ENCODE measurements around the gene SLC8A3. TPM values are rescaled to one million over a fixed set of nuclear protein-coding genes. Genes with fewer than 3 reads are reported as not detected.

Gene SLC8A3
- total RNA-seq, 1 experiment from 2014 or later: 0.13 TPM

- Histone ChIP-seq H3K79me1 (ENCODE audit: insufficient read depth, low read depth, low read length, poor library complexity, severe bottlenecking) (no peaks in the 10 kb centered on the region), H3K79me2 (ENCODE audit: insufficient read depth, low read length) (no peaks in the 10 kb centered on the region), H2BK15ac (ENCODE audit: low read depth, low read length) (no peak overlapping the region), H3K27me3 (ENCODE audit: insufficient read depth, low read length) (no peaks in the 10 kb centered on the region), H3K4me1 (ENCODE audit: insufficient read depth, low read length) (no peaks in the 10 kb centered on the region), H2BK5ac (ENCODE audit: insufficient read length, low read length) (no peak overlapping the region), H3K18ac (ENCODE audit: insufficient read length, low read depth, low read length) (no peak overlapping the region), H4K8ac (replicated peaks; ENCODE audit: insufficient read length, low read depth, low read length) (no peak overlapping the region), H2AK5ac (ENCODE audit: insufficient read length, low read length) (no peak overlapping the region), H2BK12ac (ENCODE audit: insufficient read length, low read depth, low read length) (no peak overlapping the region), H2BK20ac (ENCODE audit: low read depth, low read length, poor library complexity, severe bottlenecking) (no peak overlapping the region), H2AFZ (ENCODE audit: low read length) (no peak overlapping the region), H3K56ac (ENCODE audit: insufficient read length, low read depth, low read length) (no peak overlapping the region), H4K5ac (ENCODE audit: insufficient read length, low read depth, low read length) (no peak overlapping the region), H3K27ac (ENCODE audit: insufficient read length, low read depth, low read length) (no peak overlapping the region), H4K20me1 (ENCODE audit: control insufficient read depth, insufficient read depth, insufficient read length) (no peaks in the 10 kb centered on the region), H3K4me2 (ENCODE audit: insufficient read depth, insufficient read length, low read length) (no peak overlapping the region), H2BK120ac (ENCODE audit: low read depth, low read length, poor library complexity, severe bottlenecking) (no peak overlapping the region), H3K4ac (ENCODE audit: low read depth, low read length) (no peak overlapping the region), H3T11ph (ENCODE audit: low read length) (no peak overlapping the region), H3K14ac (ENCODE audit: insufficient read depth, low read length) (no peak overlapping the region), H4K91ac (ENCODE audit: insufficient read length, low read depth, low read length) (no peak overlapping the region), H3K23ac (ENCODE audit: insufficient read length, low read depth, low read length) (no peak overlapping the region), H3K9ac (ENCODE audit: extremely low read depth, insufficient read length, low read length) (no peak overlapping the region), H3K9me3 (ENCODE audit: control insufficient read depth, low read depth, low read length) (no peaks in the 10 kb centered on the region), H3K23me2 (ENCODE audit: insufficient read length, low read depth, low read length, poor library complexity, severe bottlenecking) (no peaks in the 10 kb centered on the region)
- Mint-ChIP-seq H3K4me3 (no peak overlapping the region), H3K36me3 (ENCODE audit: insufficient read depth in 1 of 3, low read depth in 3 of 3) (no peaks in the 10 kb centered on the region), H3K27me3 (ENCODE audit: low read depth) (peaks cover 7% of the 10 kb centered on the region), H3K4me1 (peaks cover 5 to 7% of the 10 kb centered on the region in 2 experiments; a peak in 3 of 4 replicates), H3K9me3 (no peaks in the 10 kb centered on the region), H3K27ac (no peak overlapping the region)
- no peak for TF ChIP-seq CTCF (conservative IDR thresholded peaks at IDR 0.05)
- WGBS (ENCODE audit: extremely low coverage, insufficient read length, low lambda C conversion rate): no CpG with 5 or more reads among the region's 5 CpGs
- no peak for DNase-seq
Observed at GRCh38 chr14:70139384-70139783, 49.4 kb downstream of the SLC8A3 start.

All from H9 (cell line).